NCI-H2107 treated with DMSO at 0.1 percent for 48 hours (cell line): ENCODE data around the gene GALNT1.
A peak's percentile ranks its signal among the peaks of the same experiment; 100 is the strongest.

Source experiments
- DNase-seq: peaks from one replicate; lab custom pipeline; 2025; ENCODE audit not compliant: unreplicated experiment; lab: John Stamatoyannopoulos, UW

GALNT1 gene

DNA sequence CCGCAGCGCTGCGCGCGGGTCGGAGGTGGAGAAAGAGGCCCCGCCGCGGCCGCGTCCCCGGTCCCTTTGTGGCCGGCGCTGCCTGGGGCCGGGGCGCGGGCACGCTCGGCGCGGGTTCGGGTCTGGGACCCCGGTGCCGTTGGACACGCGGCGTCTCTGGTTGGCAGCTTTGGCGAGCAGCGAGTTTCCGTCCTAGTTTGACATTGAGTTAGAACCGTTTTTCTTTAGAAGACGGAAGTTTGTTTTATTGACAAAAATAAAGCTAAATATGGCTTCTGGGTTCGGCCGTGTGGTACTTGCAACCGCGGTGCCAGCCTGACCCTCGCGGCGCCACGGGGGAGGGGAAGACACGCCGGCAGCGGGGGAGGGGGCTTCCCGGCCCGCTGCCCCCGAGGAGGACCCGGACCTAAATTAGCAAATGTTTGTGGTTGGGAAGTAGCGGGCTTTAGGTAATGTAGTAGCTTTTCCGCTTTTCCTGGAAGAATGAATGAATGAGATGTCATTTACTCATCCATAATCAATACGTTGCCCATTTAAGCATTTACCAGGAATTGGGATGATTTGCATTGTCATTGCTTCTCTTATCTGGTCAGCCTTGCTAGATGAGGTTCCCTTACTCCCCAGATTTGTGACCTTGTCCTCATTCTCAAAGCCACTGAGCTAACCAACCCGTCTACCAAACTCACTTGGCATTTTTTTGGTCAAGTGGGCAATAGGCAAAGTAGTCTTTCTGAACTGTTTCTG lies 530 bp downstream of the GALNT1 start:
- no peak for DNase-seq

GRCh38 chr18:35582899-35583558 lies 1.5 kb downstream of the GALNT1 start:
- DNase-seq: peak; percentile 86

GRCh38 chr18:35584735-35585134 lies 3.2 kb downstream of the GALNT1 start:
- no peak for DNase-seq

- DNase-seq: no peak
These were observed 4.1 kb downstream of the GALNT1 start for GRCh38 chr18:35585608-35586007.

DNA sequence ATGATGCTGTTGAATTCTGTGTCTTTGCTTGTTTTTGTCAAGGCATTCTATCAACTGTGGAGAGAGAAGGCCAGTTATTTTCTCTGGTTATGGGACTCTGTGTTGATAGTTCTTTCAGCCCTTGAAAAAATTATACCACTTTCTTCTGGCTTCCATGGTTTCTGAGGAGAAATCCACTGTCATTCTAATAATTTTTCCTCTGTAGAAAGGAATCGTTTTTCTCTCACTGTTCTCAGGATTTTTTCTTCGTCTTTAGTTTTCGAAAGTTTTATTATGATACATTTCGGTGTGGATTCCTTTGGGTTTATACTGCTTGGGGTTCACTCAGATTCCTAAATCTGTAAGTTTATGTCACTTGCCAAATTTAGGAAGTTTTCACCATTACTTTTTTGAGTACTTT lies 6.6 kb downstream of the GALNT1 start:
- no peak for DNase-seq

- DNase-seq: no peak
These were observed 7.5 kb downstream of the GALNT1 start for GRCh38 chr18:35588995-35589394.

GRCh38 chr18:35589546-35589945 lies 8.0 kb downstream of the GALNT1 start:
- no peak for DNase-seq

DNA sequence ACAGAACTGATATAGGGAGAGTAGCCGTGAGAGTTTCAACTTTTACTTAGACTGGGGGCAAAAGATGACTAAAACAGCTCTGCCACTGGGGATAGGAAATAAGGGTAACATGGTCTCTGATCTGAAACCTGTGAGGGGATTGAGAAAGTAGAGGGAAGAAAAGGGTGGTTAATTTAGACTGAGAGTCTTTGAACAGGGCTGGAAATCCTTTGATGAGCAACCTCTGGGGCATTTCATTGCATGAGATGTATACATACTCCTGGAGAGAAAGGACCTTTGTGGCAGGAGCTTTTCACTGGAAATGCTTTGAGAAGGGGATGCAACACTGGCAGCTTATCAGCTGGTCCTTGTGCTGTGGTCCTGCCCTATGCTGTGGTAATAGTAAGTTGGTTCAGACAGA lies 9.4 kb downstream of the GALNT1 start:
- no peak for DNase-seq

GRCh38 chr18:35592298-35592697 lies 10.8 kb downstream of the GALNT1 start:
- DNase-seq: no peak

- no peak for DNase-seq
These were observed 12.3 kb downstream of the GALNT1 start for GRCh38 chr18:35593859-35594258.

DNA sequence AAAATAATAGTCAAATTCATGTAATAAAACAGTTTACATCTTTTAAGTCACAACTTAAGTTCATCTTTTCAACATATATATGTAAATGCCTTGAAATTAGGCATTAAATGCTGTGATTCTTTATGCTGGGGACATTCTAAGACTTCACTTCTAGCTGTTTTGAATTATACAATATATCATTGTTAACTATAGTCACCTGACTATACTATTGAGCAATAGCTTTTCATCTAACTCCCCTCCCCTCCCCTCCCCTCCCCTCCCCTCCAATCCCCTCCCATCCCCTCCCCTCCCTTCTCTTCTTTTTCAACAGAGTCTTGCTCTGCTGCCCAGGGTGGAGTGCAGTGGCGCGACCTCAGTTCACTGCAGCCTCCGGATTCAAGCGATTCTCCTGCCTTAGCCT lies 16.2 kb downstream of the GALNT1 start:
- DNase-seq: no peak

- no peak for DNase-seq
These were observed 20.8 kb downstream of the GALNT1 start for GRCh38 chr18:35602193-35602820.

GRCh38 chr18:35603008-35603407 lies 21.5 kb downstream of the GALNT1 start:
- DNase-seq: no peak

DNA sequence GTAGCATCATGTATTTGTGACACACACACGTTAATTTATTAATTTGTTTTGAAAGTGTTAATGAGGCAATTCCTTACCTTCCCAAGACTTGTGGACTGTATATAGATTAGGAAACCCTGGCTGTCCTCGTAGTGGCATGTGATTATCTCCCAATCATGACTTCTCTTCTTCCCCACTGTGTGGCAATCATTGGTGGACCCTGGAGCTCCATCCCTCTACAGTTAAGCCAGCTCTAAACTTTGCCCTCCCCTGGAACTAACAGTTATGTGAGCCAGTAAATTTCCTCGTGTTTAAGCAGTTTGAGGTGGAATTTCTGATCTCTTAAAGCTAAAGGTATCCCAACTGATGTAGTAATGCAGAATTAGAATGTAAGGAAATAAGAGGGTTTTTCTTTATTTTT lies 22.0 kb downstream of the GALNT1 start:
- no peak for DNase-seq

GRCh38 chr18:35604369-35604768 lies 22.8 kb downstream of the GALNT1 start:
- DNase-seq: no peak

- no peak for DNase-seq
These were observed 24.3 kb downstream of the GALNT1 start for GRCh38 chr18:35605686-35606417.

DNA sequence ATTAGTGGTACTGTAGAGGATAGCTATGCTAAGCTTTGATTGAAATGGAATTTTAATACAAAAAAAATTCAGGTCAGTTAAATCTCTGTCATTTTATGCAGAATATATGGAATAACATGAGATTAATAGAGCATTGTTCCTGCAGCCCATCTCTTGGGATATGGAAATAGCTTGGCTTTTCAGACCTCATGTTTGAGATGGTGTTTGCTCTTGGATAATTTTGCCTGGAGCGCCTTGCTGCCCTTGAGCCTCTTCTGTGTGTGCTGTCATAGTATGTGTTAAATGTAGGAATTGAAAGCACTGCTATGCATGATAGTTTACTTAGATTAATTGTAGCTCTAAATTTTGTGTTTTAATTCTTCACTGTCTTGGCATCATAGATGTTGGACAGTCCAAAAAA lies 27.7 kb downstream of the GALNT1 start:
- no peak for DNase-seq

- DNase-seq: peak; percentile 69
These were observed 28.5 kb downstream of the GALNT1 start for GRCh38 chr18:35610089-35610488.

DNA sequence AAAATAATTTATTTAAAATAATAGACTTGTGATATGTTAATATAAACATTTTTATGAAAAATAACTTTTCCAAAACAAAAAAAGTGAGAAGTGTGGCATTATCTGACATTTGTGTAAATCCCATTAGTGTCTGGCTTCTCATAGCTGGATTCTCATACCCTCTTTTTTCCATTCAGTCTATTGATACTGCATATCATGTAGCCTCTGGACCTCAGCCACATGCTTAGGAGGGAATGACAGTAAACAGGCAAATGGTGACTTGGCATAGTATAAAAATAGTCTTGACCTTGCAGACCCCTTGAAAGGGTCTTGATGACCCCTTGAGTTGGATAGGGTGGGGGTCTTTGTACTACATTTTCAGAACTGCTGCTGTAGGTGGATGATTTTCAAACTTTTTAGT lies 29.2 kb downstream of the GALNT1 start:
- no peak for DNase-seq

GRCh38 chr18:35611518-35611917 lies 30.0 kb downstream of the GALNT1 start:
- DNase-seq: no peak

DNA sequence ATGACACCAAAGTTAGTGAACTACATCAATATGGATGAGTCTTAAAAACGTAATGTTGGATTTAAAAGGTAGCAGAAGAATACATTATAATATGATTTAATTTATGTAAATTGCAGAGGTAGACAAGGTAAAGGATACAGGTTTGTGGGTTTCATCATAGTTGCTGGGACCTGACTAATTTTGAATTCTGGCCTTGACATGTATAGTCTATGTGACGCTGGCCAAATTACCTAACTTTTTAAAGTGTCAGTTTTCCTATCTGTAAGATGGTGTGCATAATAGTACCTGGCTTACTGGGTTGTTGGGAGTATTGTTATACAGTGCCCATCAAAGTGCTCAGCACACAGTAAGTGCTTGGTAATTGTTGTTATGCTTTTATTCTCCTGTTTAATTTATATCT lies 34.5 kb downstream of the GALNT1 start:
- no peak for DNase-seq
